Left lung (tissue), 10 donors: ENCODE data around the gene GRPEL2. TPM values are rescaled to one million over a fixed set of nuclear protein-coding genes. Genes with fewer than 3 reads are reported as not detected.
"Not testable (repeated sequence)": the region's sequence is repeated elsewhere in the genome, so short reads cannot be mapped to it uniquely, and the experiment has no call there.

ENCODE experiments used
- ATAC-seq: fragments of 200-7000 bp; cut with Tn5 transposase; one replicate; pipeline ENCODE4 v1.9.1; 2020; ENCODE audit warnings: moderate library complexity
- DNase-seq, 4 donors: peaks; one replicate each; pipeline ENCODE4 v3.0.0-alpha.2; 2013 to 2020
- H3K27ac ChIP-seq, 2 donors: fragments of 200-600 bp; sonication (generic) in 1 of 2; one replicate each; pipeline versions ENCODE4 v1.5.0 to v1.8.0; 2020 to 2021
- H3K27me3 ChIP-seq, 2 donors: fragments of 200-600 bp; sonication (generic) in 1 of 2; one replicate each; pipeline versions ENCODE4 v1.5.0 to v1.8.0; 2020 to 2021
- H3K36me3 ChIP-seq, 2 donors: fragments of 200-600 bp; sonication (generic) in 1 of 2; one replicate each; pipeline versions ENCODE4 v1.5.0 to v1.8.0; 2020 to 2021
- H3K4me1 ChIP-seq, 2 donors: fragments of 200-600 bp; one replicate each; pipeline ENCODE4 v1.8.0; 2021
- H3K4me3 ChIP-seq, 2 donors: fragments of 200-600 bp; sonication (generic) in 1 of 2; one replicate each; pipeline versions ENCODE4 v1.5.0 to v1.8.0; 2020 to 2021; ENCODE audit warnings: mild to moderate bottlenecking in 1 of 2
- H3K9me3 ChIP-seq, 2 donors: fragments of 200-600 bp; sonication (generic) in 1 of 2; one replicate each; pipeline versions ENCODE4 v1.5.0 to v1.8.0; 2020 to 2021
- CTCF ChIP-seq, 2 donors: fragments of 200-600 bp; sonication (generic) in 1 of 2; IDR thresholded peaks; one replicate each; pipeline versions ENCODE4 v1.5.0 to v1.8.0; 2021; ENCODE audit warnings: antibody characterized with exemption in 2 of 2
- intact Hi-C, 2 donors: fragments of 100-400 bp; cut with DNase I; formaldehyde crosslinking; loops; one replicate each; pipeline versions ENCODE4 v1.11.2 to v1.14.2; 2022
- polyA plus RNA-seq, 6 donors: library from polyadenylated mRNA; unstranded; fragments of 120-200 nt; gene quantifications; one replicate each; pipeline ENCODE4 v1.2.1, GENCODE V29; 2013; ENCODE audit not compliant: insufficient read length in 6 of 6
- total RNA-seq, 2 donors: library from RNA; stranded (reverse); fragmentation: NEBNext Ultra II Directional; extraction: Animal tissue kit (Norgen Biotek cat#: 25700); gene quantifications; one replicate each; pipeline ENCODE4 v1.2.1, GENCODE V29; 2021
- donor health status: DM: no; HTN: yes; CAD: no.
- donor health status: DM: no; HTN: no; CAD: no.

The GRPEL2 gene
- total and polyA plus RNA-seq, 8 donors: 12.3 to 25.1 (median 24.2) TPM

- Histone ChIP-seq H3K4me1 (peaks cover 15 to 20% of the 10 kb centered on the region in 2 donors), H3K36me3 (no peaks in the 10 kb centered on the region), H3K4me3 (no peak overlapping the region), H3K9me3 (no peaks in the 10 kb centered on the region), H3K27me3 (no peaks in the 10 kb centered on the region), H3K27ac (peak overlapping the region; percentile 29 to 58)
- intact Hi-C loops: no loop called here
- ATAC-seq (no peak), DNase-seq (no peak)
- no peak for TF ChIP-seq CTCF (IDR thresholded peaks at IDR 0.05)
These were observed 42.7 kb downstream of the GRPEL2 start for GRCh38 chr5:149387982-149388381.

- H3K27me3 ChIP-seq: no peaks in the 10 kb centered on the region
- peak in 1 of 4 donors; percentile 12 for DNase-seq
- H3K36me3 ChIP-seq: no peaks in the 10 kb centered on the region
- no peak overlapping the region for H3K4me3 ChIP-seq
- no peaks in the 10 kb centered on the region for H3K9me3 ChIP-seq
- no peak for TF ChIP-seq CTCF (IDR thresholded peaks at IDR 0.05)
- intact Hi-C loops: no loop called here
- peak overlapping the region; percentile 29 to 58 for H3K27ac ChIP-seq
- peaks cover 11 to 13% of the 10 kb centered on the region in 2 donors for H3K4me1 ChIP-seq
- ATAC-seq: no peak
These were observed 43.3 kb downstream of the GRPEL2 start for GRCh38 chr5:149388498-149389190.

GRCh38 chr5:149389552-149390495 lies 44.5 kb downstream of the GRPEL2 start:
- Histone ChIP-seq H3K4me3 (no peak overlapping the region), H3K27me3 (no peaks in the 10 kb centered on the region), H3K4me1 (peaks cover 9 to 11% of the 10 kb centered on the region in 2 donors), H3K36me3 (no peaks in the 10 kb centered on the region), H3K9me3 (no peaks in the 10 kb centered on the region), H3K27ac (no peak overlapping the region)
- TF ChIP-seq CTCF (IDR thresholded peaks at IDR 0.05): no peak
- intact Hi-C loops: no loop called here
- ATAC-seq (no peak), DNase-seq (peak in 1 of 4 donors; percentile 8)

GRCh38 chr5:149391076-149391475 lies 45.8 kb downstream of the GRPEL2 start:
- H3K4me1 ChIP-seq: peaks cover 9 to 11% of the 10 kb centered on the region in 2 donors
- H3K27me3 ChIP-seq, DNase-seq, H3K36me3 ChIP-seq, ATAC-seq, intact Hi-C loops, H3K9me3 ChIP-seq, H3K4me3 ChIP-seq, H3K27ac ChIP-seq: not testable (repeated sequence)

- Histone ChIP-seq H3K27ac (no peak overlapping the region), H3K36me3 (no peaks in the 10 kb centered on the region), H3K4me1 (peaks cover 9 to 11% of the 10 kb centered on the region in 2 donors), H3K4me3 (no peak overlapping the region), H3K9me3 (no peaks in the 10 kb centered on the region), H3K27me3 (no peaks in the 10 kb centered on the region)
- intact Hi-C loops: no loop called here
- DNase-seq (peak in 1 of 4 donors; percentile 30), ATAC-seq (no peak)
- TF ChIP-seq CTCF (IDR thresholded peaks at IDR 0.05): no peak
These were observed 46.2 kb downstream of the GRPEL2 start for GRCh38 chr5:149391524-149391923.
